MM.1S (cell line): ENCODE measurements around the gene MPZL3.

Experiments used
- DNase-seq: peaks from one replicate; pipeline ENCODE4 v3.0.0-alpha.2; 2015
- H2AFZ ChIP-seq: fragments of 300-600 bp; sonication (generic); 2 replicates; pipeline ENCODE4 v1.6.0; 2016; ENCODE audit warnings: antibody characterized with exemption, low read length
- H3F3A ChIP-seq: fragments of 300-600 bp; sonication (generic); 2 replicates; pipeline ENCODE4 v1.6.1; 2016; ENCODE audit warnings: mild to moderate bottlenecking, antibody characterized with exemption, low read length, moderate library complexity, mixed read lengths; ENCODE audit not compliant: insufficient read depth
- H3K27ac ChIP-seq: fragments of 300-600 bp; sonication (generic); 2 replicates; pipeline ENCODE4 v1.5.1; 2016; ENCODE audit warnings: mild to moderate bottlenecking, low read length
- H3K27me3 ChIP-seq: fragments of 300-600 bp; sonication (generic); replicated peaks from 2 replicates; pipeline ENCODE4 v1.6.0; 2016; ENCODE audit warnings: low read length; ENCODE audit not compliant: insufficient read depth
- H3K36me3 ChIP-seq: fragments of 300-600 bp; sonication (generic); replicated peaks from 2 replicates; pipeline ENCODE4 v1.6.1; 2016; ENCODE audit warnings: mild to moderate bottlenecking, low read length, mixed read lengths; ENCODE audit not compliant: insufficient read depth
- H3K4me1 ChIP-seq: fragments of 300-600 bp; sonication (generic); 2 replicates; pipeline ENCODE4 v1.6.1; 2016; ENCODE audit warnings: low read length, mixed read lengths
- H3K4me2 ChIP-seq: fragments of 300-600 bp; sonication (generic); 2 replicates; pipeline ENCODE4 v1.6.0; 2016; ENCODE audit warnings: low read depth, low read length
- H3K4me3 ChIP-seq: fragments of 300-600 bp; sonication (generic); 2 replicates; pipeline ENCODE4 v1.5.1; 2016; ENCODE audit warnings: low read length, mixed read lengths
- H3K79me2 ChIP-seq: fragments of 300-600 bp; sonication (generic); 2 replicates; pipeline ENCODE4 v1.6.1; 2016; ENCODE audit warnings: mixed run types, low read length, mixed read lengths
- H3K9ac ChIP-seq: fragments of 300-600 bp; sonication (generic); 2 replicates; pipeline ENCODE4 v1.6.1; 2016; ENCODE audit warnings: low read length, mixed read lengths
- H3K9me2 ChIP-seq: fragments of 300-600 bp; sonication (generic); replicated peaks from 2 replicates; pipeline ENCODE4 v1.6.1; 2016; ENCODE audit warnings: mild to moderate bottlenecking, low read length, mixed read lengths; ENCODE audit not compliant: insufficient read depth
- H3K9me3 ChIP-seq: fragments of 300-600 bp; sonication (generic); replicated peaks from 2 replicates; pipeline ENCODE4 v1.6.1; 2016; ENCODE audit warnings: mild to moderate bottlenecking, low read length, mixed read lengths; ENCODE audit not compliant: insufficient read depth
- H4K20me1 ChIP-seq: fragments of 300-600 bp; sonication (generic); 2 replicates; pipeline ENCODE4 v1.6.1; 2016; ENCODE audit warnings: mild to moderate bottlenecking, low read length, moderate library complexity, mixed read lengths; ENCODE audit not compliant: insufficient read depth
- EZH2 ChIP-seq: fragments of 300-600 bp; sonication (generic); optimal IDR thresholded peaks from 2 replicates; pipeline ENCODE3; 2017; ENCODE audit warnings: low read depth, mild to moderate bottlenecking, antibody characterized with exemption, low read length, mixed read lengths
- EZH2phosphoT487 ChIP-seq: fragments of 300-600 bp; sonication (generic); IDR thresholded peaks from 2 replicates; pipeline ENCODE4 v1.6.1; 2018; ENCODE audit warnings: antibody characterized with exemption, low read length
- TF ChIP-seq, protein P1 (sequence below): fragments of 300-600 bp; sonication (generic); IDR thresholded peaks from 2 replicates; pipeline ENCODE4 v1.5.1; 2016; ENCODE audit warnings: antibody characterized with exemption, low read length, mixed read lengths

Gene MPZL3

DNA sequence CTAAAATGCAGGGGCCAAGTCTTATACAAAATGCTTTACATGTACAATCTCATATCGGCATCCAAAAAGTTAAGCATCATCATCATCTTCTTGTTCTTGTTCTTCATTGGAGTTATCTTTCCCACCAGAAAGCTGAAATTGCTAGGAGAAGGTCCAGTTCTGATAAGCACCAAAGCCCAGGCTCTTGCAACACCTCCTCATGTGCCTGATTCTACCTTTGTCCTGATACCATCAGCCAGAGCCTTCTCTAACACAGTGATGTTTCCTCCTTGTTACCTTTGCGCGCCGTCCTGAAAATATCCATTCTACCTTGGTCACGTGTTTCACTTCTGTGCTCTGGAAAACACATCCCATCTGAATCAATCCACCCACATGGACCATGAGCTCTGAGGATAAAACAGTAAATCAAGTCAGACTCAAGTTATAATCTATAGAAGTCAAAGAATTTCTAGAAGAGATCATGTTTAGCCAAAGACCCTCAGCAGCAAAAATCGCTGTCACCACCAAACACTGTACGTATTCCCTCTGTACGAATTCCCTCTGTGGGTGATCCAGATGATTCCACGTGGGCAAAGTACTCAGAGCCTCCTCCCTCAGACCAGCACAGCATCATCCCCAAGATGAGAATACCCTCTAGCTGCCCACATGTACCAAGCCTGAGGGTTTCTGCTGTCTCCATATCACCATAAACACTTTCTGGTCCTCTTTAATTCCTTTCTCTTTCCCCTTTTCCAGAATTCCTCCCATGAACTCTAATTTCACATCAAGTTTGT, 46.4 kb downstream of the MPZL3 start:
- Histone ChIP-seq H3K36me3 (no peaks in the 10 kb centered on the region), H3K4me1 (peaks cover 6% of the 10 kb centered on the region; the same call in 1 of the 2 replicates), H3F3A (no peaks in the 10 kb centered on the region), H3K27ac (no peak overlapping the region), H3K9ac (no peak overlapping the region), H3K9me3 (no peaks in the 10 kb centered on the region), H3K4me2 (no peak overlapping the region), H3K27me3 (peaks cover 30% of the 10 kb centered on the region), H3K79me2 (no peaks in the 10 kb centered on the region), H4K20me1 (no peaks in the 10 kb centered on the region), H2AFZ (no peak overlapping the region), H3K9me2 (no peaks in the 10 kb centered on the region), H3K4me3 (no peak overlapping the region)
- TF ChIP-seq EZH2phosphoT487: no peak
- TF ChIP-seq, protein P1, sequence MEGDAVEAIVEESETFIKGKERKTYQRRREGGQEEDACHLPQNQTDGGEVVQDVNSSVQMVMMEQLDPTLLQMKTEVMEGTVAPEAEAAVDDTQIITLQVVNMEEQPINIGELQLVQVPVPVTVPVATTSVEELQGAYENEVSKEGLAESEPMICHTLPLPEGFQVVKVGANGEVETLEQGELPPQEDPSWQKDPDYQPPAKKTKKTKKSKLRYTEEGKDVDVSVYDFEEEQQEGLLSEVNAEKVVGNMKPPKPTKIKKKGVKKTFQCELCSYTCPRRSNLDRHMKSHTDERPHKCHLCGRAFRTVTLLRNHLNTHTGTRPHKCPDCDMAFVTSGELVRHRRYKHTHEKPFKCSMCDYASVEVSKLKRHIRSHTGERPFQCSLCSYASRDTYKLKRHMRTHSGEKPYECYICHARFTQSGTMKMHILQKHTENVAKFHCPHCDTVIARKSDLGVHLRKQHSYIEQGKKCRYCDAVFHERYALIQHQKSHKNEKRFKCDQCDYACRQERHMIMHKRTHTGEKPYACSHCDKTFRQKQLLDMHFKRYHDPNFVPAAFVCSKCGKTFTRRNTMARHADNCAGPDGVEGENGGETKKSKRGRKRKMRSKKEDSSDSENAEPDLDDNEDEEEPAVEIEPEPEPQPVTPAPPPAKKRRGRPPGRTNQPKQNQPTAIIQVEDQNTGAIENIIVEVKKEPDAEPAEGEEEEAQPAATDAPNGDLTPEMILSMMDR: no peak
- TF ChIP-seq EZH2: no peak
- no peak for DNase-seq

DNA sequence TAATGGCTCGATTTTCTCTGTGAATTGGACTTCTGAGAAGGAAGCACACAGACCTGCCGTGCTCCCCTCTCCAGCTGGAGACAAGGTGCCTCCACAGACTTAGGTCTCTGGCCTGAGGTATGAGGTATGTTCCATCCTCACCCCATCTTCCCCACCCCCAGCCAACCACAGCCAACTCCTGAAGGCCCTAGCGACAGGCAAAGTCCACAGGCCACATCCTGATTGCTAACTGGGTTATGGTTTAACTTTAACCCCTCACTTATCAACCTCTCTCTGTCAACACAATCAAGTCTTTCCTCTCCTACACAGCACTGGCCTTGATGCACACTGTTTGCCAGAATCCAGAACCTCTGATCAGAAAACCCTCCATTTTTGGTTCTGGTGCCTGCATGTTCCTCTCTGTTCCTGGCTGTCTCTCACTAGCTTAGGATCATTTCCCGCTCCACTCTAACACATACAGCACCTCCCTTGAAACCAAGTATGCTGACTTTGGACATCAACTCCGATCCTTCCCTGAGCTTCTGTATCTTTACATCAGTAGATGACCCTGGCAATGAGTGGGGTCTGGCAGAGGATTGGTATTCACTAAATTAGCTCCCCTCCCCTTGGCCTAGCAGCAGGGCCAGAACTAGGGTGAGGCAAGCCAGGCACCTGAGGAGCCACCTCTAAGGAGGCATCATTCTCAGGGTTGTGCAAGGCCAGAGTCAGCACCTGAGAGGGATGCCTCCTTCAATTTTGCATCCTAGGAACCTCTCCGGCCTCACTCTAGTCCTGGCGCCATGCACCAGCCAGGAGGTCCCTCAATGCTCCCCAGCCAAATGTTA, 49.4 kb downstream of the MPZL3 start:
- Histone ChIP-seq H3K9me2 (no peaks in the 10 kb centered on the region), H3K4me2 (no peak overlapping the region), H3K27ac (no peak overlapping the region), H3K9ac (no peak overlapping the region), H3F3A (no peaks in the 10 kb centered on the region), H2AFZ (no peak overlapping the region), H3K4me3 (no peak overlapping the region), H4K20me1 (no peaks in the 10 kb centered on the region), H3K27me3 (peaks cover 15% of the 10 kb centered on the region; the same call in 1 of the 2 replicates), H3K36me3 (no peaks in the 10 kb centered on the region), H3K79me2 (no peaks in the 10 kb centered on the region), H3K9me3 (no peaks in the 10 kb centered on the region), H3K4me1 (peaks cover 6% of the 10 kb centered on the region; the same call in 1 of the 2 replicates)
- TF ChIP-seq EZH2: no peak
- TF ChIP-seq, protein P1: no peak
- no peak for TF ChIP-seq EZH2phosphoT487
- no peak for DNase-seq

DNA sequence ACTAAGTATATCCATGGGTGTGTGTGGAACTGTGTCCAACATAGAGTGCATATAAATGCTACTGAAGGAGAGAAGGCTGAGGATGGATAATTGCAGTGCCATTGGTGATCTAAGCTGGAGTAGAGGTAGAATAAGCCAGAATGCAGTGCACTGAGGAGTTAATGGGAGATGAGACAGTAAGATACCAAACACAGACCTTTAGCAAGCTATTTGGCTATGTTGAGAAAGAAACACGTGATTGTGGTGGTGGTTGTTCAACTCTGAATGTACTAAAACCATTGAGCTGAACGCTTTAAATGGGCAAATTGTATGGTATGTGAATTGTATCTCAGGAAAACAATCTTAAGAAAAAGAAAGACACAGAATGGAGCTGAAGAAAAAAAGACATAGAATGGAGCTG, 50.2 kb downstream of the MPZL3 start:
- Histone ChIP-seq H3K27ac (no peak overlapping the region), H3K4me1 (peaks cover 6% of the 10 kb centered on the region; the same call in 1 of the 2 replicates), H4K20me1 (no peaks in the 10 kb centered on the region), H3K9me3 (no peaks in the 10 kb centered on the region), H3K27me3 (peaks cover 15% of the 10 kb centered on the region), H3K4me2 (no peak overlapping the region), H2AFZ (no peak overlapping the region), H3K9me2 (no peaks in the 10 kb centered on the region), H3K4me3 (no peak overlapping the region), H3K36me3 (no peaks in the 10 kb centered on the region), H3K79me2 (no peaks in the 10 kb centered on the region), H3F3A (no peaks in the 10 kb centered on the region), H3K9ac (no peak overlapping the region)
- TF ChIP-seq EZH2phosphoT487: no peak
- TF ChIP-seq, protein P1: no peak
- no peak for TF ChIP-seq EZH2
- DNase-seq: no peak
